ENCODE data around the gene TMEM101. TPM values are rescaled to one million over a fixed set of nuclear protein-coding genes. Genes with fewer than 3 reads are reported as not detected.
A peak's percentile ranks its signal among the peaks of the same experiment; 100 is the strongest.

Gene TMEM101
- total RNA-seq, 1 experiment from 2014 or later = 32.1 TPM

GRCh38 chr17:43994272-43995149 lies 20.3 kb downstream of the TMEM101 start:
- Mint-ChIP-seq H3K9me3 (no peaks in the 10 kb centered on the region), H3K4me3 (peak overlapping the region; percentile 59), H3K36me3 (no peaks in the 10 kb centered on the region), H3K27ac (no peak overlapping the region), H3K27me3 (ENCODE audit: low read depth) (peaks cover 13% of the 10 kb centered on the region; the same call in 1 of the 2 replicates), H3K4me1 (peaks cover 8% of the 10 kb centered on the region)
- POLR2A ChIA-PET = interaction anchor here (0.7 to 1.4 kb wide), 2 partner anchors 11 to 12 kb away, joined by 3 to 4 read pairs; no protein-coding TSS in a partner anchor
- TF ChIP-seq TEAD1 (CRISPR knock-in tag; IDR thresholded peaks at IDR 0.05) (no peak), CBFB (CRISPR knock-in tag; IDR thresholded peaks at IDR 0.05; ENCODE audit: low read depth) (peak; percentile 62; the same call in 1 of the 2 replicates), SP1 (CRISPR knock-in tag; conservative IDR thresholded peaks at IDR 0.05) (0 out of 2 replicates have a peak, but pooled peaks have one; percentile 27), NFATC4 (CRISPR knock-in tag; IDR thresholded peaks at IDR 0.05) (no peak), MAX (CRISPR knock-in tag; IDR thresholded peaks at IDR 0.05) (peak; percentile 53; the same call in 1 of the 2 replicates), HMGXB4 (CRISPR knock-in tag; IDR thresholded peaks at IDR 0.05) (peak; percentile 76), GABPB1 (CRISPR knock-in tag; IDR thresholded peaks at IDR 0.05) (no peak), CTCF (IDR thresholded peaks at IDR 0.05) (peak; percentile 92), TCF7 (CRISPR knock-in tag; IDR thresholded peaks at IDR 0.05; ENCODE audit: low read depth) (no peak), RELA (CRISPR knock-in tag; IDR thresholded peaks at IDR 0.05; ENCODE audit: borderline replicate concordance) (no peak)
- CTCF ChIA-PET = interaction anchor here (0.6 to 7.5 kb wide), 19 partner anchors 10 to 174 kb away, joined by 3 to 118 read pairs (median 5); partner anchors contain the start of gene NAGS
- ATAC-seq (peak; percentile 86), DNase-seq (ENCODE audit: low spot score) (peak; percentile 85)

- ChIA-PET CTCF (interaction anchor here (0.7 to 7.5 kb wide), 5 partner anchors 9 to 54 kb away, joined by 3 to 118 read pairs (median 9); no protein-coding TSS in a partner anchor), POLR2A (no interaction called here)
- ATAC-seq = no peak
- no peak for TF ChIP-seq NFYB (CRISPR knock-in tag; conservative IDR thresholded peaks at IDR 0.05; ENCODE audit: low read depth)
- TF ChIP-seq ZNF416 (CRISPR knock-in tag; IDR thresholded peaks at IDR 0.05) = no peak
- no peak for TF ChIP-seq PRRX2 (CRISPR knock-in tag; IDR thresholded peaks at IDR 0.05)
- no peak for TF ChIP-seq FOXP4 (CRISPR knock-in tag; IDR thresholded peaks at IDR 0.05)
- TF ChIP-seq ZNF671 (CRISPR knock-in tag; IDR thresholded peaks at IDR 0.05) = no peak
- TF ChIP-seq OVOL2 (CRISPR knock-in tag; IDR thresholded peaks at IDR 0.05; ENCODE audit: borderline replicate concordance) = no peak
- no peak for TF ChIP-seq SP1 (CRISPR knock-in tag; conservative IDR thresholded peaks at IDR 0.05)
- no peak for TF ChIP-seq ATF6 (CRISPR knock-in tag; IDR thresholded peaks at IDR 0.05)
- no peak for TF ChIP-seq KAT7 (CRISPR knock-in tag; IDR thresholded peaks at IDR 0.05; ENCODE audit: borderline replicate concordance)
- no peak for TF ChIP-seq JUN (CRISPR knock-in tag; IDR thresholded peaks at IDR 0.05)
- no peak for TF ChIP-seq PREB (CRISPR knock-in tag; IDR thresholded peaks at IDR 0.05; ENCODE audit: borderline replicate concordance)
- no peak for TF ChIP-seq HMGXB4 (CRISPR knock-in tag; IDR thresholded peaks at IDR 0.05)
- no peak for TF ChIP-seq TEAD1 (CRISPR knock-in tag; IDR thresholded peaks at IDR 0.05)
Measured at GRCh38 chr17:43992641-43993040, 22.1 kb downstream of the TMEM101 start.

More at GRCh38 chr17:43992641-43993040, 22.1 kb downstream of the TMEM101 start:
- Mint-ChIP-seq H3K4me1 (peaks cover 4% of the 10 kb centered on the region; the same call in 1 of the 2 replicates), H3K9me3 (no peaks in the 10 kb centered on the region), H3K4me3 (no peak overlapping the region), H3K36me3 (no peaks in the 10 kb centered on the region), H3K27me3 (ENCODE audit: low read depth) (peaks cover 13% of the 10 kb centered on the region; the same call in 1 of the 2 replicates), H3K27ac (no peak overlapping the region)
- no peak for DNase-seq (ENCODE audit: low spot score)

Data from WTC11 (cell line).